ENCODE results near the gene GAB1. TPM values are rescaled to one million over a fixed set of nuclear protein-coding genes. Genes with fewer than 3 reads are reported as not detected.

The GAB1 gene
- total RNA-seq, 1 donor = 20.6 TPM

DNA sequence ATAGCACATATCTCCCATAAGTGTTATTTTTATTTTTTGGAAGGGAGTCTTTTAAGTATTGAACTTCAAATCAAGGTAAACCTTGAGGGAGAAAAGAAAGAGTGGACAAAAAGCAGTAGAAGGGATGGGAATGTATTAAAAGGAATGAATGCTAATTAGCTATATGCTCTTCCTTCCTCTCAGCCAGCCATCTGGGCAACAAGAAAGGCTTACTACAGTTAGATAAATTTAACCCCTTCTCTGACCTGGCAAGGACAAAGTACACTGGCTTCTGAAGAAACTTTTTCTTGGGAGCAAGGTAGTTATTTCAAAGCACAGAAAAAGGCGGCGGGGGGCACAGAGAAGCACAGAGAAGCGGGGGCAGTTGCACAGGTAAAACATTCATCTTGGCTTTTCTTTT, 54.6 kb downstream of the GAB1 start:
- Histone ChIP-seq H3K9me3 (ENCODE audit: low read depth, low read length) (no peaks in the 10 kb centered on the region), H3K4me2 (ENCODE audit: insufficient read depth, low read length) (no peak overlapping the region), H4K20me1 (ENCODE audit: insufficient read depth, low read length) (no peaks in the 10 kb centered on the region), H3K36me3 (ENCODE audit: insufficient read depth, low read length) (no peaks in the 10 kb centered on the region), H3K4me3 (ENCODE audit: insufficient read depth, low read length) (no peak overlapping the region), H2AFZ (ENCODE audit: low read length) (no peak overlapping the region), H3K79me2 (ENCODE audit: insufficient read depth, low read length) (peaks cover 16% of the 10 kb centered on the region), H3K27me3 (ENCODE audit: insufficient read depth, low read length) (no peaks in the 10 kb centered on the region), H3K27ac (ENCODE audit: low read depth, low read length) (no peak overlapping the region), H3K4me1 (ENCODE audit: insufficient read depth, low read length) (peaks cover 18% of the 10 kb centered on the region)
- TF ChIP-seq, protein P1, sequence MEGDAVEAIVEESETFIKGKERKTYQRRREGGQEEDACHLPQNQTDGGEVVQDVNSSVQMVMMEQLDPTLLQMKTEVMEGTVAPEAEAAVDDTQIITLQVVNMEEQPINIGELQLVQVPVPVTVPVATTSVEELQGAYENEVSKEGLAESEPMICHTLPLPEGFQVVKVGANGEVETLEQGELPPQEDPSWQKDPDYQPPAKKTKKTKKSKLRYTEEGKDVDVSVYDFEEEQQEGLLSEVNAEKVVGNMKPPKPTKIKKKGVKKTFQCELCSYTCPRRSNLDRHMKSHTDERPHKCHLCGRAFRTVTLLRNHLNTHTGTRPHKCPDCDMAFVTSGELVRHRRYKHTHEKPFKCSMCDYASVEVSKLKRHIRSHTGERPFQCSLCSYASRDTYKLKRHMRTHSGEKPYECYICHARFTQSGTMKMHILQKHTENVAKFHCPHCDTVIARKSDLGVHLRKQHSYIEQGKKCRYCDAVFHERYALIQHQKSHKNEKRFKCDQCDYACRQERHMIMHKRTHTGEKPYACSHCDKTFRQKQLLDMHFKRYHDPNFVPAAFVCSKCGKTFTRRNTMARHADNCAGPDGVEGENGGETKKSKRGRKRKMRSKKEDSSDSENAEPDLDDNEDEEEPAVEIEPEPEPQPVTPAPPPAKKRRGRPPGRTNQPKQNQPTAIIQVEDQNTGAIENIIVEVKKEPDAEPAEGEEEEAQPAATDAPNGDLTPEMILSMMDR (IDR thresholded peaks at IDR 0.05; ENCODE audit: extremely low read depth, low read depth, low read length) = no peak
- no peak for DNase-seq (ENCODE audit: insufficient read length, low spot score, missing footprints)

GRCh38 chr4:143391895-143392294, 55.2 kb downstream of the GAB1 start:
- H3K4me2 ChIP-seq (ENCODE audit: insufficient read depth, low read length) = no peak overlapping the region
- H3K27me3 ChIP-seq (ENCODE audit: insufficient read depth, low read length) = no peaks in the 10 kb centered on the region
- no peaks in the 10 kb centered on the region for H3K36me3 ChIP-seq (ENCODE audit: insufficient read depth, low read length)
- no peak for DNase-seq (ENCODE audit: insufficient read length, low spot score, missing footprints)
- no peaks in the 10 kb centered on the region for H4K20me1 ChIP-seq (ENCODE audit: insufficient read depth, low read length)
- peaks cover 19% of the 10 kb centered on the region for H3K79me2 ChIP-seq (ENCODE audit: insufficient read depth, low read length)
- TF ChIP-seq, protein P1 (IDR thresholded peaks at IDR 0.05; ENCODE audit: extremely low read depth, low read depth, low read length) = no peak
- no peaks in the 10 kb centered on the region for H3K9me3 ChIP-seq (ENCODE audit: low read depth, low read length)
- no peak overlapping the region for H3K4me3 ChIP-seq (ENCODE audit: insufficient read depth, low read length)
- no peak overlapping the region for H2AFZ ChIP-seq (ENCODE audit: low read length)
- H3K4me1 ChIP-seq (ENCODE audit: insufficient read depth, low read length) = peaks cover 25% of the 10 kb centered on the region
- no peak overlapping the region for H3K27ac ChIP-seq (ENCODE audit: low read depth, low read length)

DNA sequence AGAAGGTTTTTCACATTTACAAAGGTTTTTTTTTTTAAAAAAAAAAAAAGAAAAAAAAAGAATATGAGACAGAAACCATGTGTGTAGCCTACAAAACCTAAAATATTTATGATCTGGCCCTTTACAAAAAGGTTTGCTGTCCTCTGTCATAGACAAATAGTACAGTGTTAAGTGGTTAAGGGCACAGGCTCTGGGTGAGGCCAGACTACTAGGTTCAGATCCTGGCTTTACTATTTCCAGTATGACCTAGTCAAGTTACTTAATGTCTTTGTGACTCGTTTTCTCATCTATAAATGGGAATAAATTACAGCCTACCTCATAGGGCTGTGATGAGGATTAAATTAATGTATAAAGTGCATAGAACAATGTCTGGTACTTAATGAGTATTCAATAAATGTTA, 56.5 kb downstream of the GAB1 start:
- H2AFZ ChIP-seq (ENCODE audit: low read length) = no peak overlapping the region
- H3K4me3 ChIP-seq (ENCODE audit: insufficient read depth, low read length) = no peak overlapping the region
- H4K20me1 ChIP-seq (ENCODE audit: insufficient read depth, low read length) = peaks cover 2% of the 10 kb centered on the region
- no peak overlapping the region for H3K27ac ChIP-seq (ENCODE audit: low read depth, low read length)
- no peaks in the 10 kb centered on the region for H3K36me3 ChIP-seq (ENCODE audit: insufficient read depth, low read length)
- no peaks in the 10 kb centered on the region for H3K27me3 ChIP-seq (ENCODE audit: insufficient read depth, low read length)
- no peak for DNase-seq (ENCODE audit: insufficient read length, low spot score, missing footprints)
- H3K9me3 ChIP-seq (ENCODE audit: low read depth, low read length) = no peaks in the 10 kb centered on the region
- no peak overlapping the region for H3K4me2 ChIP-seq (ENCODE audit: insufficient read depth, low read length)
- TF ChIP-seq, protein P1 (IDR thresholded peaks at IDR 0.05; ENCODE audit: extremely low read depth, low read depth, low read length) = no peak
- H3K79me2 ChIP-seq (ENCODE audit: insufficient read depth, low read length) = peaks cover 9% of the 10 kb centered on the region
- peaks cover 38% of the 10 kb centered on the region for H3K4me1 ChIP-seq (ENCODE audit: insufficient read depth, low read length)

GRCh38 chr4:143394739-143395453, 58.2 kb downstream of the GAB1 start:
- no peaks in the 10 kb centered on the region for H3K9me3 ChIP-seq (ENCODE audit: low read depth, low read length)
- H3K79me2 ChIP-seq (ENCODE audit: insufficient read depth, low read length) = peaks cover 8% of the 10 kb centered on the region
- no peak for DNase-seq (ENCODE audit: insufficient read length, low spot score, missing footprints)
- H2AFZ ChIP-seq (ENCODE audit: low read length) = no peak overlapping the region
- TF ChIP-seq, protein P1 (IDR thresholded peaks at IDR 0.05; ENCODE audit: extremely low read depth, low read depth, low read length) = no peak
- H3K4me2 ChIP-seq (ENCODE audit: insufficient read depth, low read length) = no peak overlapping the region
- H3K4me1 ChIP-seq (ENCODE audit: insufficient read depth, low read length) = peaks cover 27% of the 10 kb centered on the region
- H3K4me3 ChIP-seq (ENCODE audit: insufficient read depth, low read length) = no peak overlapping the region
- no peaks in the 10 kb centered on the region for H3K27me3 ChIP-seq (ENCODE audit: insufficient read depth, low read length)
- no peaks in the 10 kb centered on the region for H3K36me3 ChIP-seq (ENCODE audit: insufficient read depth, low read length)
- peaks cover 2% of the 10 kb centered on the region for H4K20me1 ChIP-seq (ENCODE audit: insufficient read depth, low read length)
- no peak overlapping the region for H3K27ac ChIP-seq (ENCODE audit: low read depth, low read length)
